NCI-H2196 (cell line): ENCODE results near the gene CYB561.

ENCODE experiments used
- DNase-seq: peaks from one replicate; lab custom pipeline; 2025; ENCODE audit not compliant: unreplicated experiment; lab: John Stamatoyannopoulos, UW

The CYB561 gene

GRCh38 chr17:63445954-63446752 is at the start of gene CYB561:
CYB561 (minus strand) TSS chr17:63446306; CDS start chr17:63437547, 8,759 bp downstream.
- DNase-seq = peak; percentile 90

- DNase-seq = no peak
Observed at GRCh38 chr17:63495491-63495890, 49.4 kb upstream of the CYB561 start.

GRCh38 chr17:63494300-63494928 is 48.3 kb upstream of the CYB561 start:
- no peak for DNase-seq

- no peak for DNase-seq
Observed at GRCh38 chr17:63493411-63493810, 47.3 kb upstream of the CYB561 start.

GRCh38 chr17:63492940-63493339 is 46.8 kb upstream of the CYB561 start:
- DNase-seq = no peak

- DNase-seq = no peak
Observed at GRCh38 chr17:63491977-63492618, 46.0 kb upstream of the CYB561 start.

- DNase-seq = no peak
Observed at GRCh38 chr17:63491413-63491812, 45.3 kb upstream of the CYB561 start.

- no peak for DNase-seq
Observed at GRCh38 chr17:63490858-63491400, 44.8 kb upstream of the CYB561 start.

GRCh38 chr17:63490329-63490728 is 44.2 kb upstream of the CYB561 start:
- DNase-seq = no peak

GRCh38 chr17:63489291-63489690 is 43.2 kb upstream of the CYB561 start:
- DNase-seq = no peak

- DNase-seq = no peak
Observed at GRCh38 chr17:63488851-63489250, 42.7 kb upstream of the CYB561 start.

GRCh38 chr17:63487014-63487339 is 40.9 kb upstream of the CYB561 start:
- DNase-seq = no peak

- no peak for DNase-seq
Observed at GRCh38 chr17:63486317-63487013, 40.4 kb upstream of the CYB561 start.

GRCh38 chr17:63483655-63484575 is 37.8 kb upstream of the CYB561 start:
- DNase-seq = no peak

- DNase-seq = no peak
Observed at GRCh38 chr17:63483038-63483437, 36.9 kb upstream of the CYB561 start.

- no peak for DNase-seq
Observed at GRCh38 chr17:63482509-63482908, 36.4 kb upstream of the CYB561 start.

- DNase-seq = no peak
Observed at GRCh38 chr17:63481488-63481870, 35.4 kb upstream of the CYB561 start.

GRCh38 chr17:63480826-63481487 is 34.9 kb upstream of the CYB561 start:
- peak; percentile 80 for DNase-seq

- DNase-seq = no peak
Observed at GRCh38 chr17:63480192-63480784, 34.2 kb upstream of the CYB561 start.
